Germinal center (tissue), 1 donor: ENCODE data around the gene VASH1.

Experiments used
- DNase-seq: peaks from one replicate; pipeline ENCODE4 v3.0.0; 2012; ENCODE audit warnings: mixed read lengths, low spot score

The VASH1 gene

GRCh38 chr14:76772300-76773187 is 11.3 kb downstream of the VASH1 start:
- no peak for DNase-seq

GRCh38 chr14:76773188-76773885 is 12.1 kb downstream of the VASH1 start:
- DNase-seq, result no peak

- DNase-seq, result no peak
These were observed 12.9 kb downstream of the VASH1 start for GRCh38 chr14:76773956-76774820.

GRCh38 chr14:76774821-76775694 is 13.8 kb downstream of the VASH1 start:
- DNase-seq, result no peak

- no peak for DNase-seq
These were observed 14.6 kb downstream of the VASH1 start for GRCh38 chr14:76775695-76776427.

- DNase-seq, result no peak
These were observed 15.4 kb downstream of the VASH1 start for GRCh38 chr14:76776428-76777251.

- DNase-seq, result no peak
These were observed 16.5 kb downstream of the VASH1 start for GRCh38 chr14:76777721-76778120.

- DNase-seq, result no peak
These were observed 17.4 kb downstream of the VASH1 start for GRCh38 chr14:76778546-76779215.

GRCh38 chr14:76779221-76780057 is 18.2 kb downstream of the VASH1 start:
- no peak for DNase-seq

- DNase-seq, result no peak
These were observed 18.7 kb downstream of the VASH1 start for GRCh38 chr14:76780058-76780345.

- DNase-seq, result no peak
These were observed 19.1 kb downstream of the VASH1 start for GRCh38 chr14:76780360-76780759.

- no peak for DNase-seq
These were observed 19.8 kb downstream of the VASH1 start for GRCh38 chr14:76780875-76781647.

- DNase-seq, result no peak
These were observed 20.4 kb downstream of the VASH1 start for GRCh38 chr14:76781648-76782051.

- DNase-seq, result no peak
These were observed 21.0 kb downstream of the VASH1 start for GRCh38 chr14:76782115-76782884.

GRCh38 chr14:76782885-76783566 is 21.8 kb downstream of the VASH1 start:
- DNase-seq, result no peak

- DNase-seq, result no peak
These were observed 23.1 kb downstream of the VASH1 start for GRCh38 chr14:76784266-76784874.
